HG03196 (cell line): ENCODE results near the gene LIX1L.

Source experiments
- ATAC-seq: cut with Tn5 transposase; IDR thresholded peaks from one replicate; pipeline ENCODE4 v1.9.1; 2021; ENCODE audit not compliant: unreplicated experiment

Gene LIX1L

DNA sequence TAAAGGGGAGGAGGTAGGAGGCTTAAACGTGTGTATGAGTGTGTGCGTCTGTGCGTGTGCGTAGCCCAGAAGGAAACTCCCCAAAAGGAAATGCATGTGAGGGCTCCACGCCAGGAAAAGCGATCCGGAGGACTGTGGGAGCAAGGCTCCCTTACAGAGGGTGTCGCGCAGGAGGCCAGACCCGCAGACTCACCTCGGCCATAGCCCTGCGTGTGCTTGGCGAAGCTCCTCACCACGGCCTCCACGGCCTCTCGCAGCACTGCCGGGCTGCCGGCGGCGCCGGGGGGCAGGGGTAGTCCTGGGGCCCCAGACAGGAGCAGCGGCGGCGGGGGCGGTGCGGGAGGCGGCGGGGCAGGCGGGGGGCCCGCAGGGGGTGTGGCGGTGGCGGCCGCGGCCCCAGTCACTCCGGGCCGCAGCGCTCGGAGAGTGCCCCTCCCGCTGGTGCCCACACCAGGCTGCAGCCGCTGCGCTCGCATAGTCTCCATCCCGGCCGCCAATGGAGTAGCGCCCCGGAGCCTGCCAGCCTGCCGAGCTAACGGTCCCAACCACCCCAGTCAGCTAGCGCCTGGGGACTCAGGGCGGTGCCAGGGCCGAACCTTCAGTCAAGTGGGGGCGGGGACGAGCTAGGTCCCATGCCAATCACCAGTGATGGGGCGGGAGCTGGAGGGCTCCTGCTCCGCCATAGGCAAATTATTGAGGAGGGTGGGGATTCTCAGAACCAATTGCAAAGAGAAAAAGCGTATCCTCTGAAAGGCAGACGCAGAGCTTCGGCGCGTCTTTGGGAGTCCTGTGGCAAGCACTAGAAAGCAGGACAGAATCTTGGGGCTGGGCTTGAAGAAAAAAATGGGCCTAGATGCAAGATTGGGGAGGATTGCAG lies at the start of gene LIX1L:
Gene LIX1L (minus strand): TSS at position 575 of the 877 bp plus-strand sequence. CDS start 90 bp downstream, at position 485.
- ATAC-seq, result peak; percentile 83

DNA sequence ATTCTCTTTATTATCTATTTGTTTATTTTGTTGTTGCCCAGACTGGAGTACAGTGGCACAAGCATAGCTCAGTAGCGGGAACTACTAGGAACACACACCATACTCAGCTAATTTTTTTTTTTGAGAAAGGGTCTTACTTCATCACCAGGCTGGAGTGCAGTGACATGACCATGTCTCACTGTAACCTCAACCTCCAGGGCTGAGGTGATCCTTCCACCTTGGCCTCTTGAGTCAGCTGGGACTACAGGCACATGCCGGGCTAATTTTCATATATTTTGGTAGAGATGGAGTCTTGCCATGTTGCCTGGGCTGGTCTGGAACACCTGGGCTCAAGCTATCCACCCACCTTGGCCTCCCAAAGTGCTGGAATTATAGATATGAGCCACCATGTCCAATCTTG lies 43.9 kb upstream of the LIX1L start:
- ATAC-seq, result no peak

DNA sequence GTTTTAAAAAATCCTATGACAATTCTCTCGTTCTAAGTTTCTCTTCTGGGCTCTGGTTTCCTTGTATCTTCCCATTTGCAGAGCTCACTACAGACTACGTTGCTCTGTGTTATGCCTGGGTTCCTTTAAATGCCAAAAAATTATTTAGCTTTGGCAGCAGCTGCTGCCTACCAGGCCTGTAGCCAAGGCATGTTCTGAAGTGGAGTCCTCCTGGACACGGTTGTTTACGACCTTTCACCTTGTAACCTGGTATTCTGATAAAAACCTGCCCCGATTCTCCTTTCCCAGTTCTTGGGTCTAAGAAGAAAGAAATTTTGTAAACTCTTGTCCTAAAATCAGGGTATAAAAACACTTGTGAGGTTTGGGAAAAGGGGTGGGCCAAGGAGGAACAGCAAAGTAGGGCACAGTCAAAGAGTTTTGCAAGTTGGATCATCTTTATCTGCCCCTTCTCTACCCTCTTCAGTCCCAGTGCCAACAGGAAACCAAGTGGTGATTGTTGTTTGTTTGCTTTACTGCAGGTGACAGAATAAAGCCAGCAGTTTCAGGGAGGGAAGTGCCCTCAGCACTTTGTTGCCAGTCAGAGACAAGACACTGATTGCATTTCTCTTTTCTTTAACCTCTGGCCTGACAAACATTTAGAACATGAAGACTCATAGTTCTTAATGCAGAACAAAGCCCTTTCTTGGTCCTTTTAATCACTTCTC lies 41.7 kb upstream of the LIX1L start:
- ATAC-seq, result no peak

DNA sequence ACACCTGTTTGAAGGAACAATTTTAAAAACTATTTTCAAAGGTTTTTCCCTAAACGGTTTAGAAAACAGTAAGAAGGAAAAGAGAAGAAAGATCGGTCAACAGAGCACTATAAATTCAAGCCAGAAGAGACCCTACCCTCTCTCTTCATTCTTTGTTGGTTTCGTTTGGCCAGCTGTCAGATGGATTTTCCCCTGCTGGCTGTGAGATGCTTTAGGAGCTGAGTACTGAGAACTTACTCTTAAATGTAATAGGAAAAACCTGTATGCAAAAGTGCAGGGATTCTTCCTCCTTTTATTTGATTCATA lies 39.9 kb upstream of the LIX1L start:
- ATAC-seq, result no peak

DNA sequence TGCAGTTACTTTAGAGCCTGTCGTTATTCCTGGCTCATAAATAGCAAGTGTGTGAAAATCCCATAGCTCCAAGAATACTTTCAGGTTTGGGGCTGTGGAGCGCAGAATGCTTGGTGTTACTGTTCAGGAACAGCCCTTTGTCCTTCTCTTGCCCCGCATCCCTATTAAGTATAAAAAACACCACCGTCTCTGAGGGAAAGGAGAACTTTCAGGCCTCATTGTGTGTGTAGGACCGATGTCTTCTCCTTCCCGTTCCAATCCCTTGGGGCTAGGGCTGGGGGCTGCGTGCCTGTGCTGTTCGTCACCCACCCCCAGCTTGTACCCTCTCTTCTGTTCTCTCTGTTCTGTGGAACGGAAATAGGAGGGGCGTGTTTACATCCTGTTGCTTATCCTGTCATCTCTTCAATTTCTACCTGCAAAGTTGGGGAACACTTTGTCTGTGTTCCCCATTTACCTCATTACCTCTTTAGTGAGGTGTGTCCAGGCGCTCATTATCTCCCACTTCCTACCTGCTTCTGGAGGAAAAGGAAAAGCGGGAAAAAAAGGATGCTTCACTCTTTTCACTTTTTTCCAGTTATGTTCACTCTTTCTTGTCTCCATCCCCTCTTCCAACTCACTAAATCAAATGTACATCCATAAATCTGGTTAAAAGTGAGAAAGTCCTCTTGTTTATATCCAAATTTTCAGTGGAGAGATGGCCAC lies 39.4 kb upstream of the LIX1L start:
- peak; percentile 27 for ATAC-seq

DNA sequence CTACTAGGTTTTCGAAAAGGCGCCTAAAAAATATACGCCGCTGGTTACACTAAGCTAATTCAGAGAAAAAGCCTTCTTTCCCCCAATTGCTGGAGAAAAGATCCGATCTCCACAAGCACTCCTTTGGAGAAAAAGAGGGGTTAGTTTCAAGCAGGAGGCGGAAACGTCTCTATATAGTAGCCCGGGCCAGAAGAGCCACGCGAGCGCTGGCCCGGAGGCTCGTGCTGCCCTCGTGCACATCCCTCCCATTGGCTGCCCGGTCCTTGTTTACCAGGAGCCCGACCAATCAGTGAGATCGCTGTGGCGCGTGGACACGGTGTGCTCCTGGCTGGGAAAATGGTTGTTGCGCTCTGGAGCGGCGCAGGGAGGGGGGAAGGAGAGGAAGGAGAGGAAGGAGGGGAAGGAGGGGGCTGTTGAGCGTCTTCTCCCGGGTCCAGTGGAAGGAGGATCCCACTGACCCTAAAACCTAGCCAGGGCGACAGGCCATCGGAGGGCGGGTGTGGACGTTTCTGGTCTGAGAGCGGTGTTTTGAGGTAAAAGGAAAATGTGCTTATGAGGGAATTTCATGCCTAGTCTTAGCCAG lies 38.7 kb upstream of the LIX1L start, which contains the start of gene TXNIP:
Gene TXNIP (minus strand): TSS at position 147 of the 583 bp plus-strand sequence. CDS start 313 bp downstream, outside the sequence.
- peak; percentile 92 for ATAC-seq

DNA sequence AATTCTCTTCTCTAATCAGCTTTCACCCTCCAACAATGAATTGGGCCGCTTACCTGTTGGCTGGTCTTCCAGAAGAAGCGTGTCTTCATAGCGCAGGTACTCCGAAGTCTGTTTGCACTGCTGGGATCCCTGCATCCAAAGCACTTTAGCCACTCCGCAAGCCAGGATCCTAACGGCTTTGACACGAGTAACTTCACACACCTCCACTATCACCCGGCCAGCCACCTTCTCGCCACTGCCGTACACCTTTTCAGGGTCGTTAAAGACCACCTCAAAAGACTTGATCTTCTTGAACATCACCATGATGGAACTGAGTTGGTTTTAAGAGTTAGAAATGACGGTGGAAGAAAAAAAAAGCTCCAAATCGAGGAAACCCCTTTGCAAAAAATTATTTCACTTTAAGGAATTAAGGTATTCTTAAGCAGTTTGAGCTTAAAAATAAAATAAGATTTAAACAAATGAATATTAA lies 38.2 kb upstream of the LIX1L start:
- ATAC-seq, result no peak

DNA sequence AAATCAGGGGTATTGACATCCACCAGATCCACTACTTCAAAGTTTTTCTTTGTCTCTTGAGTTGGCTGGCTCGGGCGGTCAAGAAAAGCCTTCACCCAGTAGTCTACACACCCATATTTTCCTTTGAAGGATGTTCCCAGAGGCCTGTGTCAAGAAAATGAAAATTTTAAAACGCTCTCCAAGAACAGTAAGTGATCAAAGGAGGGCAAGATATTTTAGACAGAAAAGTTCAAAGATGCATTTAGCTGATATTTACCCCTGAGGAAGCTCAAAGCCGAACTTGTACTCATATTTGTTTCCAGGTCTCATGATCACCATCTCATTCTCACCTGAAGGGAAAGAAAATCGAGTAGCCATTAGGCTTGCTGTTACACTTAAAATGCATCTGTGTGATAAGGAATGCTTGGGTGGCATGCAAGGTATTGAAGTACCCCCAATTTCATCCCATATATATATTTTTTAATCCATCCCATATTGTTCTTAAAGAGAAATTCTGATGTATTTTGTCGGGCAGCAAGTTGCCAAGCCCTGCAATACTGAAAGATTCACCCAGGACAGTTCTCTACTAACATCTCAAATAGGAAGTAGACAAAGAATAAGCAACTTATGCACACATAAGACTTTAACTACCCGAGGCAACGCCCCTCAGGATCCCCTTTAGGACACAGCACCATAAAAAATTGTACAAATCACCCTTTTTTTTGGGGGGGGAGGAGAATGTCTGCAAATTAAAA lies 37.5 kb upstream of the LIX1L start:
- ATAC-seq, result no peak

DNA sequence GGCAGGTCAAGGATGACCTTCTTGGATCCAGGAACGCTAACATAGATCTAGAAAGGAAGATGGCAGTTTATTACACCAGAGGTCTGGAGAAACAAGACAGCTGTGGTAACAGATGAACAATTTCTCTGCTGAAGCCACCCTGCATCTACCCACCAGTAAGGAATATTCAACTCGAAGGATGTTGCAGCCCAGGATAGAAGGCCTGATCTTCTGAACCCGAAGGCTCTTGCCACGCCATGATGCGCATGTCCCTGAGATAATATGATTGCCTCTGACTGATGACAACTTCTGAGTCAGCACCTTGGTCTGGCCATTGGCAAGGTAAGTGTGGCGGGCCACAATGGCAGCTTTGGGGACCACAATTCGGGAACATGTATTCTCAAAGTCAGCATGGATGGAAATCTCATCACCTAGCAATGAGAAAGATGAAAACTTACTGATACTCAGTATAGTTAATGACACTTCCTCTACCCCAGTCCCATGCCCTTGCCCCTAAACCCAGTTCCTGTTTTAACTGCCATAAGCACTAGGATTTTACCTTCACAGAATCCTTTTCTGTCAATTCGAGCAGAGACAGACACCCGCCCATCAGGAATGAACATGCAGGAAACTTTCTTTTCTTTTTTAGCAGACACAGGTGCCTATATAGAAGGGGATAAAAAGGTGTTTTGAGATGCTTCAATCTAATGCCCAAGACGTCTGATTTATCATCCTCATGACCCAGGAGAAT lies 36.7 kb upstream of the LIX1L start:
- no peak for ATAC-seq

DNA sequence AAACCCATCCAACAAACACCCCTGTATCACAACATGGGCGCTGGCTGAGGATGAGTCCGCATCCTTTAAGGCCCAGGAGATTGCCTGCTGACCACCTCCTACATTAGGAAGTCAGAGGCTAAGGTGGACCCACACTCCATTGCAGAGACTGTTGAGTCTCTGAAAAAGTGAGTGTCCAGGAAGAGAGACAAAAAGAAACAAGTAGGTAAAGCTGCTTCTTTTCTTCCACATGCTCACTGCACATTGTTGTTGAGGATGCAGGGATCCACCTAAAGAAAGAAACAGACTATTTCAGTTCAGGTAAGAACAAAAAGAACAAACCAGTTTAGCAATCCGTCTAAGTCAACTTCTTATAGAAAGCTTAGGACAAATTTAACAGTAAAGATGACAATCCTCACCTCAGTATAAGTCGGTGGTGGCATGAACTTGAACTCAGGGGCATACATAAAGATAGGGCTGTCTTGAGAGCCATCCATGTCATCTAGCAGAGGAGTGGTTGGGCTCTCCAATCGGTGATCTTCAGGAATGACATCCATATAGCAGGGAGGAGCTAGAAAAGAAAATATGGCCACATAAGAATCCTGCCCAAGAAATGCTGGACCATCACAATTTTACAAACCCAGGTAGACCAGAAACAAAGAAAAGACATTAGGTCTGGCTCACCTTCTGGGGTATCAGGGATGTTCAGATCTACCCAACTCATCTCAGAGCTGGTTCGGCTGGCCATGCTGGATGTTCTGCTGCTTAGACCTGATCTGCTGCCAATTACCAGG lies 36.0 kb upstream of the LIX1L start:
- ATAC-seq, result no peak

DNA sequence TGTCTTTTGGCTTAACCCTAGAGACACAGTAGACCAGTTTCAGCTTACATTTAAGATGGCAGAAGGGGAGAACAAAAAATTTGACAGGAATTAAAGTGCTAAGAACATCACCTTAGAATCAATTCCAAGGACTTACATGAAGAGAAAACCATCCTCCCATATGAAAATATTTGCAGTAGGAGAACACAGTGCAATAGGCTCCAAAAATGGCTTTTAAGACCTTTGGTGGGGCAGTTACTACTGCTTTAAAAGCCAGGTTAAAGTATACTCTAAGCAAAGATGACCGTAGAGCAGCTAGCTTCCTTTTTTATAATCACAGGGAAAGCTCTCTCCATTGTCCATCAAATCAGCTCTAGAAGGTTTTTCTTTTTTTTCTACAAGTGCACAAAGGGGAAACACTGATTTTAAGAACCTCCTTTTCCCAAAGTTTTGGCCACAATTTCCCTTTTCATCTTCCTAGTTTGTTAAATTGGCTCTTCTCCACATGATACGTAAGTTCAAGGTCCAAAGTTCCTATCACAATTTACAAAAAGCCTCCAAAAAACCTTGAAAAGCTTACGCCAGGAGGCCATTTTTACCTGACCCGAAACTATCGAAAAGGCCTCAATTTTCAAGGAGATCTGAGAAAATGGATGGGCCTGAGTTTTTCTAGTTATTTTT lies 35.3 kb upstream of the LIX1L start:
- ATAC-seq, result no peak

DNA sequence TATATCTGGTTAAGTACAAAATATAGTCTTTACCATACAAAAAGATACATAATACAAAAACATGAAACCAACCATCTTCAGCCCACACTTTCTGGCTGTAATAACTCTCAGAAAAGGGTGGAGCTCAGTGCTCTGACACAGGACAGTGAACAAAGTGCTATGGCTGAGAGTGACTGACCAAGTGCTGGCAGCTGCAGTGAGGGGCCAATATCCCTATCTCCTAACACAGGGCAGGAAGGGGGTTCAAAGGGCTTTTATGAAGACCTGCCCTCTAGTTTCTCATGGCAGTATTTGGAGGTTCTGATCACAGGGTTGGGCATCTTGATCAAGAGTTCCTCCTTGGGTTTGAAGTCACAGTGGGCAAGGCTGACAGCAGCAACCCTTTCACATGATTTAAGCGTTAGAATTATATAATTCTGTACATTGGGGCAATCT lies 34.7 kb upstream of the LIX1L start:
- no peak for ATAC-seq

DNA sequence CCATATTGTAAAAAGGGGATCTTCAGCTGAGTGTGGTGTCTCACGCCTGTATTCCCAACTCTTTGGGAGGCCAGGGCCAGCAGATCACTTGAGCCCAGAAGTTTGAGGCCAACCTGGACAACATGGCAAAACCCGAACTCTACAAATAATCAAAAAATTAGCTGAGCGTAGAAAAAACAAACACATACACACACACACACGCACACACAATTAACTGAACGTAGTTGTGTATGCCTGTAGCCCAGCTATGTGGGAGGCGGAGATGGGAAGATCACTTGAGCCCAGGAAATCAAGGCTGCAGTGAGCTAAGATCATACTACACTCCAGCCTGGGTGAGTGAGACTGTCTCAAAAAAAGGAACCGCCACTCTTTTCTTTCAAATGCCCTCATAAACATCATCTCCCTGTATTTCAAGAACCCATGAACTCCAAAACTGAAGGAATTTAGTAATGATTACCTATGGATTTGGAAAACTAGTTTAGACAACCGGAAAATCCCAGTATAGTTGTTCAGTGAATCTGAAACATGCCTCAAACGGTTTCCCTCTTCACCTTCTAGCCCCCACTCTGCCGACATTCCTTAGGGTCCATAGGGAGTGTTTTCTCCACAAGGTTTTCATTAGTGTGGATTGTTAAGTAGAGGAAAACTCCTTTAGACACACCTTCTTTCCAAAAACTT lies 34.1 kb upstream of the LIX1L start:
- ATAC-seq, result no peak

DNA sequence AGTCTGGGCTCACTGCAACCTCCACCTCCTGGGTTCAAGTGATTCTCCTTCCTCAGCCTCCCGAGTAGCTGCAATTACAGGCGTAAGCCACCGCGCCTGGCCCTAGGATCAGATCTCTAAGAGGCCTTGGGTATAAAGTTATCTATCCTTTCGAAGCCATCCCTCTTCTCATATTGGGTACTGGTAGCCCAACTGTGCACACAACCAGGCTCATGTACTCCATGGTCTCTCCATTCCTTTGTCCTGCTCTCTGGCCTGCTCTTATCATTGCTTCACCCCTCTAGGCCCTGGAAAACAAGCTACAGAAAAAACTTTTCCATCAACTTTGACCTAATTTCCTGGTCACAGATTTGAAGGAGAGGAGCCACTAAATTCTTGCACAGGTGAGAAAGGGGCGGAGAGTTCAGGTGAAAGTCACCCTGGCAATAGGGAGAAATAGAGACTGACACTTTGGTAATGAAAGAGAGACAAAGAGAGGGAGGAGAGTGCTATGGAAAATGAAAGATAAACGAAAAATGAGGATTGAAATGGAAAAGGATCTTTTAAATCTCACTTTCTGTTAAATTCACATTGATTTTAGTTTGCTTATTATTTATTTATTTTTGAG lies 32.5 kb upstream of the LIX1L start:
- no peak for ATAC-seq

DNA sequence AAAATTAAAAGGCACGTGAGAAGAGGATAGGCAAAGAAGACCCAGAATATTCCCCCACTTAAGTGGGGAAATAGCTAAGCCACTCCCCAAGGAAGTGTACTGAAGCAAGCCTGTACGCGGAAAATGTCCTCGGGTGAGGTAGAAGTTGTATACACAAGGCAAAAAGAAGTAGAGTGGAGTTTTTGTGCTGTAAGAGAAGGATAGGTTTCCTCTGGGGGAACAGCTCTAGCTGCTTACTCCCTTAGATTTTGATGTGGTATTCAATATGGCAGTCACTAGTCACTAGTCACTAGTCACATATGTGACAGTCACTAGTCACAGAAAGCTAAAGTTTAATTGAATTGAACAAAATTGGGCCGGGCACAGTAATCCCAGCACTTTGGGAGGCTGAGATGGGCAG lies 31.0 kb upstream of the LIX1L start:
- no peak for ATAC-seq

DNA sequence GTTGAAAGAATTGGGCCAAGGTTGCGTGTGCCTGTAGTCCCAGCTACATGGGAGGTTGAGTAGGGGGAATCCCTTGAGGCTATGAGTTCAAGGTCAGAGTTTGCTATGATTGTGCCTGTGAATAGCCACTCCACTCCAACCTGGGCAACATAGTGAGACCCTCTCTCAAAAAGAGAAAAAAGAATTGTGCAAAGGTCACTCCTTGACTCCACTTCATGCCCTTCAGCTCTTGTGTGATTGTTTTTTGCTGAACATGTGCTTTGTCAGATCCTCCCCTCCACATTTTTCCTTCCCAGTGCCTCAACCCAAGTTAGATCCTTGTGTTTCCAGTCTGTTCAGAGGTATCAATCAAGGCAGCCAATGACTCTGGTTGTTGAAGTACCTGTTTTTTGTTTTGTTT lies 30.1 kb upstream of the LIX1L start:
- no peak for ATAC-seq

DNA sequence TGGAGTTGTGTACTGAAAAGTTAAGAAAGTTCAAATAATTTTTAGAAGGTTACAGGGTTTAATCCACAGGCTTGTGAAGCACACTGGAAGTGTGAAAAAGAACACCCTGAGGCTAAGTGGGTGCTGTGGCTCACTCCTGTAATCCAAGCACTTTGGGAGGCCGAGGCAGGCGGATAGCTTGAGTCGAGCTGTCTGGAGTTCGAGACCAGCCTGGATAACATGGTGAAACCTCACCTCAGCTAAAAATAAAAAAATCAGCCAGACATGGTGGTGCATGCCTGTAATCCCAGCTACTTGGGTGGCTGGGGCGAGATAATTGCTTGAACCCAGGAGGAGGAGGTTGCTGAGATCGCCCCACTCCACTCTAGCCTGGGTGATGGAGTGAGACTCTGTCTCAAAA lies 28.7 kb upstream of the LIX1L start:
- no peak for ATAC-seq
